GM12892 (cell line): ENCODE data around the gene TMEM42.

ENCODE experiments used
- POLR2A ChIP-seq: IDR thresholded peaks from 2 replicates; pipeline ENCODE4 v1.6.1; 2011; ENCODE audit warnings: low read depth, low read length, control low read depth
- POLR2AphosphoS5 ChIP-seq: IDR thresholded peaks from 2 replicates; pipeline ENCODE4 v1.6.1; 2011; ENCODE audit warnings: low read depth, low read length, control low read depth

DNA sequence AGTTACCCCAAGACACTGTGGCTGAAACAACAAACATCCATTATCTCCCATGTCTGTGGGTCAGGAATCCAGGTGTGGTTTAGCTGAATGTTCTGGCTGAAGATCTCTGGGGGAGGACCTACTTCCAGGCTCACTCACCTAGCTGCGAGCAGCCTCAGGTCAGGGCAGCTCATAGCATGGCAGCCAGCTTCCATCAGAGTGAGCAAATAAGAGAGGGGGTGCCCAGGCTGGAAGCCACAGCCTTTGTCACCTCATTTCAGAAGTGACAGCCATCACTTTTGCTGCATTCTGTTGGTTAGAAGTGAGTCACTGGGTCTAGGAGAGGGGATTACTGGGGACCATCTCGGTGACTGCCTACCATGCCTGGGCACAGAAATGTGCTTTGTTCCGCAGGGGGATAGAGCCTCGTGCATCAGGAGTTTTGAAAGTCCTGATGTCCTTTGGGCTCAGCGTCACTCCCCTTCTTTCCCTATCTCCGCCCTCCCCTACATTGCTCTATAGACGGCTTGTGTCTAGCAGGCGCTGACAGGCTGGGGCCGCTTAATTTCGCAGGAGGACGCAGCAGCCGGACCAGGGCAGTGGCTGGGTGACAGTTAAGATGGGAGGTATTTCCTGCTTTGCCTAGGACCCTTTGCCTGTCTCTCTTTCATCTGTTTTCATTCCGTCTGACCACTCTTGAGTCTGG is 38.1 kb downstream of the TMEM42 start:
- TF ChIP-seq POLR2A: no peak
- TF ChIP-seq POLR2AphosphoS5: no peak
